ENCODE results near the gene SLX4IP.

- TF ChIP-seq POLR2A (IDR thresholded peaks at IDR 0.05) (no peak), CTCF (IDR thresholded peaks at IDR 0.05) (no peak), POLR2AphosphoS5 (IDR thresholded peaks at IDR 0.05) (peak in 1 of 3 donors; percentile 40), EP300 (IDR thresholded peaks at IDR 0.05) (no peak)
Observed at GRCh38 chr20:10447028-10447427, 11.9 kb downstream of the SLX4IP start.
